ENCODE measurements around the gene GFOD1. TPM values are rescaled to one million over a fixed set of nuclear protein-coding genes. Genes with fewer than 3 reads are reported as not detected.
A peak's percentile ranks its signal among the peaks of the same experiment; 100 is the strongest.

Gene GFOD1
- polyA plus RNA-seq, 1 of the 3 experiments (the other 2 are of a cell fraction): 1.6 TPM

DNA sequence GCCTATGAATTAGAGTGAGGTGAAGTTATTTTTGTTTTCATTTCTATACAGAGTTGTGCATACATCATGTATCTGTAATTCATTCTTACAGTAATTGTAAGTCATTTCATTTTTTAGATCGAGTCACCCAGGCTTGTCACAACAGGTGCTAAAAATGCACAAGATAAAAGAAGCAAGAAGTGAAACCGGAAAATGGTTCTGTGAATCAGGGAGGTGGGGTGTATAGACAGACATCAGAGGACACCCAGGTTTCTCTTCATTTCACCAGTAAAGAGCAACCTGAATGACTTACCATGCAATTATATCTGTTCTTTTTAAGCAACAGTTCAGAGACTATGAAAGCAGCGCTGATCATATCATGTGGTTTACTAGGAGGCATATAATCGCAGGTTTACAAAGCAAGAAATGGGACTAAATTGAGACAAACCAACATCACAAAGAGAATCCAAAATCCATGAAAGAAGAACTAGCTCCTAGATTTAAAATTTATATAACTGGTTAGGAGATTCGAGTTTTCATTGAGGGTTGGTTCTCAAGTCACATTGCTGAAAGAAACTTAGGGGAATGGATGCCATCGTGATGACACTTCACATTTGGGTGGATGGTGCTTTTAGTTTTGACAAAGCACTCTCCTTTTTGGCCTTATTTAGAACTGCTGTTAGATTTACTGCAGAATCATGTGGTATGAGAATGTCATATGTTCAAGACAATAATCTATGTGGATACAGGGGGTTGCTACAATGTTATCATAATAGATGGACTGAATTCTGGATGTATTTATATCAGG, 131.2 kb downstream of the GFOD1 start:
- H3K9me2 ChIP-seq: no peaks in the 10 kb centered on the region
- ChIA-PET POLR2A (no interaction called here), CTCF (interaction anchor here (1.9 kb wide), 1 partner anchor 24 kb away, joined by 5 read pairs; no protein-coding TSS in a partner anchor)
- peak overlapping the region; percentile 66 for H3K4me2 ChIP-seq
- WGBS (ENCODE audit: low lambda C conversion rate): 78% methylated on average over 6 of the region's 6 CpGs
- no peaks in the 10 kb centered on the region for H3K79me2 ChIP-seq (ENCODE audit: insufficient read depth)
- no peak overlapping the region for H3K4me3 ChIP-seq (ENCODE audit: low read depth in 2 of 2, low read length in 1 of 2)
- peaks cover 3 to 27% of the 10 kb centered on the region in 2 experiments; a peak in 3 of 4 replicates for H3K4me1 ChIP-seq (ENCODE audit: control insufficient read depth in 1 of 2, insufficient read depth in 2 of 2, low read depth in 1 of 2, low read length in 1 of 2)
- no peaks in the 10 kb centered on the region for H3K36me3 ChIP-seq (replicated peaks in 1 of 2; ENCODE audit: control insufficient read depth in 1 of 2, insufficient read depth in 2 of 2, low read length in 1 of 2)
- peak overlapping the region; percentile 31; the same call in 1 of the 2 replicates for H3K9ac ChIP-seq
- H3K27ac ChIP-seq (ENCODE audit: low read depth in 2 of 2, low read length in 1 of 2): peak overlapping the region; percentile 71 to 81; a peak in 3 of 4 replicates
- no peaks in the 10 kb centered on the region for H3K27me3 ChIP-seq (ENCODE audit: insufficient read depth)
- DNase-seq: no peak
- 0 out of 2 replicates have a peak overlapping the region, but pooled peaks have one; percentile 45 for H2AFZ ChIP-seq (ENCODE audit: low read depth)
- no peak for TF ChIP-seq FOXJ3 (CRISPR knock-in tag; IDR thresholded peaks at IDR 0.05)
- TF ChIP-seq, protein P1, sequence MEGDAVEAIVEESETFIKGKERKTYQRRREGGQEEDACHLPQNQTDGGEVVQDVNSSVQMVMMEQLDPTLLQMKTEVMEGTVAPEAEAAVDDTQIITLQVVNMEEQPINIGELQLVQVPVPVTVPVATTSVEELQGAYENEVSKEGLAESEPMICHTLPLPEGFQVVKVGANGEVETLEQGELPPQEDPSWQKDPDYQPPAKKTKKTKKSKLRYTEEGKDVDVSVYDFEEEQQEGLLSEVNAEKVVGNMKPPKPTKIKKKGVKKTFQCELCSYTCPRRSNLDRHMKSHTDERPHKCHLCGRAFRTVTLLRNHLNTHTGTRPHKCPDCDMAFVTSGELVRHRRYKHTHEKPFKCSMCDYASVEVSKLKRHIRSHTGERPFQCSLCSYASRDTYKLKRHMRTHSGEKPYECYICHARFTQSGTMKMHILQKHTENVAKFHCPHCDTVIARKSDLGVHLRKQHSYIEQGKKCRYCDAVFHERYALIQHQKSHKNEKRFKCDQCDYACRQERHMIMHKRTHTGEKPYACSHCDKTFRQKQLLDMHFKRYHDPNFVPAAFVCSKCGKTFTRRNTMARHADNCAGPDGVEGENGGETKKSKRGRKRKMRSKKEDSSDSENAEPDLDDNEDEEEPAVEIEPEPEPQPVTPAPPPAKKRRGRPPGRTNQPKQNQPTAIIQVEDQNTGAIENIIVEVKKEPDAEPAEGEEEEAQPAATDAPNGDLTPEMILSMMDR (IDR thresholded peaks at IDR 0.05): no peak
- TF ChIP-seq SMC3 (IDR thresholded peaks at IDR 0.05; ENCODE audit: low read depth, low read length): no peak
- no peak for TF ChIP-seq CHD2 (IDR thresholded peaks at IDR 0.05; ENCODE audit: low read length, partially characterized antibody)
- TF ChIP-seq, protein P2, sequence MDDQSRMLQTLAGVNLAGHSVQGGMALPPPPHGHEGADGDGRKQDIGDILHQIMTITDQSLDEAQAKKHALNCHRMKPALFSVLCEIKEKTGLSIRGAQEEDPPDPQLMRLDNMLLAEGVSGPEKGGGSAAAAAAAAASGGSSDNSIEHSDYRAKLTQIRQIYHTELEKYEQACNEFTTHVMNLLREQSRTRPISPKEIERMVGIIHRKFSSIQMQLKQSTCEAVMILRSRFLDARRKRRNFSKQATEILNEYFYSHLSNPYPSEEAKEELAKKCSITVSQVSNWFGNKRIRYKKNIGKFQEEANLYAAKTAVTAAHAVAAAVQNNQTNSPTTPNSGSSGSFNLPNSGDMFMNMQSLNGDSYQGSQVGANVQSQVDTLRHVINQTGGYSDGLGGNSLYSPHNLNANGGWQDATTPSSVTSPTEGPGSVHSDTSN (IDR thresholded peaks at IDR 0.05): no peak
- no peak for TF ChIP-seq EZH2phosphoT487 (IDR thresholded peaks at IDR 0.05; ENCODE audit: borderline replicate concordance, low read depth)
- no peak for TF ChIP-seq MXI1 (IDR thresholded peaks at IDR 0.05; ENCODE audit: low read depth, low read length)
- no peak for TF ChIP-seq YY1 (IDR thresholded peaks at IDR 0.05; ENCODE audit: low read depth)
- TF ChIP-seq RFX5 (IDR thresholded peaks at IDR 0.05; ENCODE audit: low read length): no peak
- TF ChIP-seq, protein P3, sequence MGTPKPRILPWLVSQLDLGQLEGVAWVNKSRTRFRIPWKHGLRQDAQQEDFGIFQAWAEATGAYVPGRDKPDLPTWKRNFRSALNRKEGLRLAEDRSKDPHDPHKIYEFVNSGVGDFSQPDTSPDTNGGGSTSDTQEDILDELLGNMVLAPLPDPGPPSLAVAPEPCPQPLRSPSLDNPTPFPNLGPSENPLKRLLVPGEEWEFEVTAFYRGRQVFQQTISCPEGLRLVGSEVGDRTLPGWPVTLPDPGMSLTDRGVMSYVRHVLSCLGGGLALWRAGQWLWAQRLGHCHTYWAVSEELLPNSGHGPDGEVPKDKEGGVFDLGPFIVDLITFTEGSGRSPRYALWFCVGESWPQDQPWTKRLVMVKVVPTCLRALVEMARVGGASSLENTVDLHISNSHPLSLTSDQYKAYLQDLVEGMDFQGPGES (IDR thresholded peaks at IDR 0.05; ENCODE audit: low read depth, low read length): no peak
- no peak for TF ChIP-seq RXRA (IDR thresholded peaks at IDR 0.05; ENCODE audit: borderline replicate concordance, low read depth)
- TF ChIP-seq, protein P4, sequence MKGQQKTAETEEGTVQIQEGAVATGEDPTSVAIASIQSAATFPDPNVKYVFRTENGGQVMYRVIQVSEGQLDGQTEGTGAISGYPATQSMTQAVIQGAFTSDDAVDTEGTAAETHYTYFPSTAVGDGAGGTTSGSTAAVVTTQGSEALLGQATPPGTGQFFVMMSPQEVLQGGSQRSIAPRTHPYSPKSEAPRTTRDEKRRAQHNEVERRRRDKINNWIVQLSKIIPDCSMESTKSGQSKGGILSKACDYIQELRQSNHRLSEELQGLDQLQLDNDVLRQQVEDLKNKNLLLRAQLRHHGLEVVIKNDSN (IDR thresholded peaks at IDR 0.05; ENCODE audit: borderline replicate concordance, low read depth): no peak
- H3K9me3 ChIP-seq: no peaks in the 10 kb centered on the region
- H3F3A ChIP-seq (replicated peaks; ENCODE audit: insufficient read depth): peaks cover 28% of the 10 kb centered on the region
- H4K20me1 ChIP-seq (ENCODE audit: insufficient read depth): no peaks in the 10 kb centered on the region
